ENCODE measurements around the gene ZMPSTE24. TPM values are rescaled to one million over a fixed set of nuclear protein-coding genes. Genes with fewer than 3 reads are reported as not detected.

ZMPSTE24 gene
- total and polyA plus RNA-seq, 10 of the 15 experiments (the other 5 are each of a cell fraction or from before 2014, with no cell fraction given), result 21.5 to 84.4 (median 43.6) TPM

DNA sequence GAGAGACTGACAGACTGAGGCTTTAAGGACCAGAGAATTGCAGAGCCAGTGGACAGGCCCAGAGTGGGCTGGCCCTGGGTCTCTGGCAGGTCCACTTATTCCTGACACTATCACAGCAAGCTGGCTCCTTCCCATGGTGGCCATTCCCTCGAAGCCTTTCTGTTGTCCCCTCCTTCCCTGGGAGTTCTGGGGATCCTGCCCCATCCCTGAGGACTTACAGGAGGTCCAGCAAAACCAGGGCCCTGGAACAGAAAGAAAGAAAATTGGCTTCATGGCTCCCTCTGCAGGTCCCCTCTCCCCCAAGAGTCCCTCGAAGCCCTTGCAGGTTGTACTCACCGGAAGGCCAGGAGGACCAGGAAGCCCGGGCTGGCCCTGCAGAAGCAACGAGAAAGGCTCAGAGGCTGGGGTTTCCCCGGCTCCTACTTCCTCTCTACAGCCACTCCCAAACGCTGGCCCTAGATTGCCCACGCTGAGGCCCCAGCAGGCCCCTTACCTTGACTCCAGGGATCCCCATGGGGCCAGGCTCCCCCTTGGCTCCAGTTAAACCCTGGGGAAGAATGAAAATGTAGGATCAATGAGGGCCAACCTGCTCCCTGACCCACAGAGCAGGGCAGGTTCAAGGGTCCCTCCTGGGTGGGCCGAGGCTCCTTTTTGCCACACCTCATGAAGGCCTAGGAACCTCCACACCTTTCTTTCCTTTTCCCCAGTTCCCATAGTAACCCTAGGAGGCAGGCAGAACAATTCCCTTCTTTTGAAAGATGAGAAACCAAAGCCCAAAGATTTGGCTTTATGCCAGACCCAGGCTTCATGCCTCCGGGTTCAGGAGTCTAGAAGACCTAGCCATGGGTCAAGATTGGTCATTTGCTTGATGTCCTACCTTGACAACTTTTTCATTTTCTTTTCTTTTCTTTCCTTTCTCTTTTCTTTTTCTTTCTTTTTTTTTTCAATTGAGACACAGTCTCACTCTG, 54.5 kb downstream of the ZMPSTE24 start (continued):
- TF ChIP-seq TBL1XR1 (IDR thresholded peaks at IDR 0.05; ENCODE audit: low read depth, low read length) (no peak), EGR1 (IDR thresholded peaks at IDR 0.05; ENCODE audit: borderline replicate concordance in 1 of 2, low read depth in 2 of 2, low read length in 2 of 2) (peak in 1 of 2 experiments; percentile 50; a peak in 1 of 3 replicates), DPF2 (IDR thresholded peaks at IDR 0.05) (peak; percentile 78), SMC3 (IDR thresholded peaks at IDR 0.05; ENCODE audit: borderline replicate concordance, low read length) (peak; percentile 28; the same call in 1 of the 2 replicates), CBX3 (IDR thresholded peaks at IDR 0.05; ENCODE audit: borderline replicate concordance, low read depth) (no peak), FOXK2 (IDR thresholded peaks at IDR 0.05) (no peak), NR2C2 (IDR thresholded peaks at IDR 0.05; ENCODE audit: borderline replicate concordance, control insufficient read depth, insufficient read length, low read depth) (no peak), STAT1 (conservative IDR thresholded peaks at IDR 0.05) (no peak), SIN3A (IDR thresholded peaks at IDR 0.05; ENCODE audit: low read depth, low read length) (no peak), YY1 (IDR thresholded peaks at IDR 0.05; ENCODE audit: low read depth, low read length) (0 out of 2 replicates have a peak, but pooled peaks have one; percentile 19), HDGF (IDR thresholded peaks at IDR 0.05) (peak; percentile 49; the same call in 1 of the 2 replicates), ESRRA (IDR thresholded peaks at IDR 0.05; ENCODE audit: low read length) (no peak), FOXM1 (IDR thresholded peaks at IDR 0.05; ENCODE audit: low read depth, low read length) (no peak), PML (IDR thresholded peaks at IDR 0.05; ENCODE audit: low read length) (peak; percentile 48; the same call in 1 of the 2 replicates), IKZF1 (conservative IDR thresholded peaks at IDR 0.05) (peak; percentile 79), RB1 (IDR thresholded peaks at IDR 0.05; ENCODE audit: borderline replicate concordance) (0 out of 2 replicates have a peak, but pooled peaks have one; percentile 36), BACH1 (IDR thresholded peaks at IDR 0.05; ENCODE audit: borderline replicate concordance) (no peak)
- TF ChIP-seq, protein P1, sequence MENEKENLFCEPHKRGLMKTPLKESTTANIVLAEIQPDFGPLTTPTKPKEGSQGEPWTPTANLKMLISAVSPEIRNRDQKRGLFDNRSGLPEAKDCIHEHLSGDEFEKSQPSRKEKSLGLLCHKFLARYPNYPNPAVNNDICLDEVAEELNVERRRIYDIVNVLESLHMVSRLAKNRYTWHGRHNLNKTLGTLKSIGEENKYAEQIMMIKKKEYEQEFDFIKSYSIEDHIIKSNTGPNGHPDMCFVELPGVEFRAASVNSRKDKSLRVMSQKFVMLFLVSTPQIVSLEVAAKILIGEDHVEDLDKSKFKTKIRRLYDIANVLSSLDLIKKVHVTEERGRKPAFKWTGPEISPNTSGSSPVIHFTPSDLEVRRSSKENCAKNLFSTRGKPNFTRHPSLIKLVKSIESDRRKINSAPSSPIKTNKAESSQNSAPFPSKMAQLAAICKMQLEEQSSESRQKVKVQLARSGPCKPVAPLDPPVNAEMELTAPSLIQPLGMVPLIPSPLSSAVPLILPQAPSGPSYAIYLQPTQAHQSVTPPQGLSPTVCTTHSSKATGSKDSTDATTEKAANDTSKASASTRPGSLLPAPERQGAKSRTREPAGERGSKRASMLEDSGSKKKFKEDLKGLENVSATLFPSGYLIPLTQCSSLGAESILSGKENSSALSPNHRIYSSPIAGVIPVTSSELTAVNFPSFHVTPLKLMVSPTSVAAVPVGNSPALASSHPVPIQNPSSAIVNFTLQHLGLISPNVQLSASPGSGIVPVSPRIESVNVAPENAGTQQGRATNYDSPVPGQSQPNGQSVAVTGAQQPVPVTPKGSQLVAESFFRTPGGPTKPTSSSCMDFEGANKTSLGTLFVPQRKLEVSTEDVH (IDR thresholded peaks at IDR 0.05; ENCODE audit: low read depth, partially characterized antibody), result no peak
- TF ChIP-seq, protein P2, sequence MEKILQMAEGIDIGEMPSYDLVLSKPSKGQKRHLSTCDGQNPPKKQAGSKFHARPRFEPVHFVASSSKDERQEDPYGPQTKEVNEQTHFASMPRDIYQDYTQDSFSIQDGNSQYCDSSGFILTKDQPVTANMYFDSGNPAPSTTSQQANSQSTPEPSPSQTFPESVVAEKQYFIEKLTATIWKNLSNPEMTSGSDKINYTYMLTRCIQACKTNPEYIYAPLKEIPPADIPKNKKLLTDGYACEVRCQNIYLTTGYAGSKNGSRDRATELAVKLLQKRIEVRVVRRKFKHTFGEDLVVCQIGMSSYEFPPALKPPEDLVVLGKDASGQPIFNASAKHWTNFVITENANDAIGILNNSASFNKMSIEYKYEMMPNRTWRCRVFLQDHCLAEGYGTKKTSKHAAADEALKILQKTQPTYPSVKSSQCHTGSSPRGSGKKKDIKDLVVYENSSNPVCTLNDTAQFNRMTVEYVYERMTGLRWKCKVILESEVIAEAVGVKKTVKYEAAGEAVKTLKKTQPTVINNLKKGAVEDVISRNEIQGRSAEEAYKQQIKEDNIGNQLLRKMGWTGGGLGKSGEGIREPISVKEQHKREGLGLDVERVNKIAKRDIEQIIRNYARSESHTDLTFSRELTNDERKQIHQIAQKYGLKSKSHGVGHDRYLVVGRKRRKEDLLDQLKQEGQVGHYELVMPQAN (conservative IDR thresholded peaks at IDR 0.05), result peak; percentile 27; the same call in 1 of the 2 replicates
- TF ChIP-seq, protein P3, sequence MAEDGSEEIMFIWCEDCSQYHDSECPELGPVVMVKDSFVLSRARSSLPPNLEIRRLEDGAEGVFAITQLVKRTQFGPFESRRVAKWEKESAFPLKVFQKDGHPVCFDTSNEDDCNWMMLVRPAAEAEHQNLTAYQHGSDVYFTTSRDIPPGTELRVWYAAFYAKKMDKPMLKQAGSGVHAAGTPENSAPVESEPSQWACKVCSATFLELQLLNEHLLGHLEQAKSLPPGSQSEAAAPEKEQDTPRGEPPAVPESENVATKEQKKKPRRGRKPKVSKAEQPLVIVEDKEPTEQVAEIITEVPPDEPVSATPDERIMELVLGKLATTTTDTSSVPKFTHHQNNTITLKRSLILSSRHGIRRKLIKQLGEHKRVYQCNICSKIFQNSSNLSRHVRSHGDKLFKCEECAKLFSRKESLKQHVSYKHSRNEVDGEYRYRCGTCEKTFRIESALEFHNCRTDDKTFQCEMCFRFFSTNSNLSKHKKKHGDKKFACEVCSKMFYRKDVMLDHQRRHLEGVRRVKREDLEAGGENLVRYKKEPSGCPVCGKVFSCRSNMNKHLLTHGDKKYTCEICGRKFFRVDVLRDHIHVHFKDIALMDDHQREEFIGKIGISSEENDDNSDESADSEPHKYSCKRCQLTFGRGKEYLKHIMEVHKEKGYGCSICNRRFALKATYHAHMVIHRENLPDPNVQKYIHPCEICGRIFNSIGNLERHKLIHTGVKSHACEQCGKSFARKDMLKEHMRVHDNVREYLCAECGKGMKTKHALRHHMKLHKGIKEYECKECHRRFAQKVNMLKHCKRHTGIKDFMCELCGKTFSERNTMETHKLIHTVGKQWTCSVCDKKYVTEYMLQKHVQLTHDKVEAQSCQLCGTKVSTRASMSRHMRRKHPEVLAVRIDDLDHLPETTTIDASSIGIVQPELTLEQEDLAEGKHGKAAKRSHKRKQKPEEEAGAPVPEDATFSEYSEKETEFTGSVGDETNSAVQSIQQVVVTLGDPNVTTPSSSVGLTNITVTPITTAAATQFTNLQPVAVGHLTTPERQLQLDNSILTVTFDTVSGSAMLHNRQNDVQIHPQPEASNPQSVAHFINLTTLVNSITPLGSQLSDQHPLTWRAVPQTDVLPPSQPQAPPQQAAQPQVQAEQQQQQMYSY (CRISPR knock-in tag; IDR thresholded peaks at IDR 0.05), result no peak
